Testis (tissue), 2 donors: ENCODE results near the gene ZFPM1.

ENCODE experiments used
- POLR2A ChIP-seq: fragments of 450-650 bp; IDR thresholded peaks from one replicate; pipeline ENCODE4 v1.6.1; 2017; ENCODE audit warnings: antibody characterized with exemption, mild to moderate bottlenecking, moderate library complexity
- TF ChIP-seq, protein P1 (sequence below), 3 experiments: fragments of 450-650 bp in 2 of 3; fragments of 200-600 bp in 1 of 3; sonication (generic) in 1 of 3; IDR thresholded peaks; one replicate each; pipeline ENCODE4 v1.5.1; 2016 to 2019; ENCODE audit warnings: antibody characterized with exemption in 3 of 3, mild to moderate bottlenecking in 2 of 3, moderate library complexity in 1 of 3

DNA sequence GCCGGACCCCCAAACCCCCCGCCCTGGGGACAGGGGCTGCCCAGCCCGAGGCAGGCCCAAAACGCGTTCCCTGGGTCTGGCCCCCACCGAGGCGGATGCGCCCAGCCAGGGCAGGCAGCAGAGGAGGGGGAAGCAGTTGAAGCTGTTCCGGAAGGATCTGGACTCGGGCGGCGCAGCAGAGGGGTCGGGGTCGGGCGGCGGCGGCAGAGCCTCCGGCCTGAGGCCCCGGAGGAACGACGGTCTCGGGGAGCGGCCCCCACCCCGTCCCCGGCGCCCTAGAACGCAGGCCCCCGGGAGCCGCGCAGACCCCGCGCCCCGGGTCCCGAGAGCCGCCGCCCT is 22.9 kb upstream of the ZFPM1 start:
- TF ChIP-seq, protein P1, sequence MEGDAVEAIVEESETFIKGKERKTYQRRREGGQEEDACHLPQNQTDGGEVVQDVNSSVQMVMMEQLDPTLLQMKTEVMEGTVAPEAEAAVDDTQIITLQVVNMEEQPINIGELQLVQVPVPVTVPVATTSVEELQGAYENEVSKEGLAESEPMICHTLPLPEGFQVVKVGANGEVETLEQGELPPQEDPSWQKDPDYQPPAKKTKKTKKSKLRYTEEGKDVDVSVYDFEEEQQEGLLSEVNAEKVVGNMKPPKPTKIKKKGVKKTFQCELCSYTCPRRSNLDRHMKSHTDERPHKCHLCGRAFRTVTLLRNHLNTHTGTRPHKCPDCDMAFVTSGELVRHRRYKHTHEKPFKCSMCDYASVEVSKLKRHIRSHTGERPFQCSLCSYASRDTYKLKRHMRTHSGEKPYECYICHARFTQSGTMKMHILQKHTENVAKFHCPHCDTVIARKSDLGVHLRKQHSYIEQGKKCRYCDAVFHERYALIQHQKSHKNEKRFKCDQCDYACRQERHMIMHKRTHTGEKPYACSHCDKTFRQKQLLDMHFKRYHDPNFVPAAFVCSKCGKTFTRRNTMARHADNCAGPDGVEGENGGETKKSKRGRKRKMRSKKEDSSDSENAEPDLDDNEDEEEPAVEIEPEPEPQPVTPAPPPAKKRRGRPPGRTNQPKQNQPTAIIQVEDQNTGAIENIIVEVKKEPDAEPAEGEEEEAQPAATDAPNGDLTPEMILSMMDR (IDR thresholded peaks at IDR 0.05), result no peak
- TF ChIP-seq POLR2A, result no peak
